Adipocyte (in vitro differentiated cells): ENCODE data around the gene PPP1R3E.

Experiments
- DNase-seq: peaks from one replicate; pipeline ENCODE4 v3.0.0-alpha.2; 2015; ENCODE audit warnings: low read depth
- H3K27me3 ChIP-seq: replicated peaks from 2 replicates; pipeline ENCODE4 v1.7.0; 2013; ENCODE audit warnings: mild to moderate bottlenecking, low read length, moderate library complexity; ENCODE audit not compliant: control insufficient read depth, insufficient read depth
- H3K36me3 ChIP-seq: 2 replicates; pipeline ENCODE4 v1.7.0; 2013; ENCODE audit warnings: low read length, mild to moderate bottlenecking, moderate library complexity; ENCODE audit not compliant: control insufficient read depth, insufficient read depth, severe bottlenecking
- H3K4me1 ChIP-seq: 2 replicates; pipeline ENCODE4 v1.7.0; 2013; ENCODE audit warnings: mild to moderate bottlenecking, low read length, moderate library complexity; ENCODE audit not compliant: control insufficient read depth, insufficient read depth
- H3K4me3 ChIP-seq: 2 replicates; pipeline ENCODE4 v1.7.0; 2013; ENCODE audit warnings: mild to moderate bottlenecking, low read length, moderate library complexity
- H3K9ac ChIP-seq: 2 replicates; pipeline ENCODE4 v1.7.0; 2013; ENCODE audit warnings: mild to moderate bottlenecking, low read length, moderate library complexity
- H3K9me3 ChIP-seq: 2 replicates; pipeline ENCODE4 v1.7.0; 2013; ENCODE audit warnings: mild to moderate bottlenecking, low read length, moderate library complexity; ENCODE audit not compliant: control insufficient read depth

PPP1R3E gene, protein sequence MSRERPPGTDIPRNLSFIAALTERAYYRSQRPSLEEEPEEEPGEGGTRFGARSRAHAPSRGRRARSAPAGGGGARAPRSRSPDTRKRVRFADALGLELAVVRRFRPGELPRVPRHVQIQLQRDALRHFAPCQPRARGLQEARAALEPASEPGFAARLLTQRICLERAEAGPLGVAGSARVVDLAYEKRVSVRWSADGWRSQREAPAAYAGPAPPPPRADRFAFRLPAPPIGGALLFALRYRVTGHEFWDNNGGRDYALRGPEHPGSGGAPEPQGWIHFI

DNA sequence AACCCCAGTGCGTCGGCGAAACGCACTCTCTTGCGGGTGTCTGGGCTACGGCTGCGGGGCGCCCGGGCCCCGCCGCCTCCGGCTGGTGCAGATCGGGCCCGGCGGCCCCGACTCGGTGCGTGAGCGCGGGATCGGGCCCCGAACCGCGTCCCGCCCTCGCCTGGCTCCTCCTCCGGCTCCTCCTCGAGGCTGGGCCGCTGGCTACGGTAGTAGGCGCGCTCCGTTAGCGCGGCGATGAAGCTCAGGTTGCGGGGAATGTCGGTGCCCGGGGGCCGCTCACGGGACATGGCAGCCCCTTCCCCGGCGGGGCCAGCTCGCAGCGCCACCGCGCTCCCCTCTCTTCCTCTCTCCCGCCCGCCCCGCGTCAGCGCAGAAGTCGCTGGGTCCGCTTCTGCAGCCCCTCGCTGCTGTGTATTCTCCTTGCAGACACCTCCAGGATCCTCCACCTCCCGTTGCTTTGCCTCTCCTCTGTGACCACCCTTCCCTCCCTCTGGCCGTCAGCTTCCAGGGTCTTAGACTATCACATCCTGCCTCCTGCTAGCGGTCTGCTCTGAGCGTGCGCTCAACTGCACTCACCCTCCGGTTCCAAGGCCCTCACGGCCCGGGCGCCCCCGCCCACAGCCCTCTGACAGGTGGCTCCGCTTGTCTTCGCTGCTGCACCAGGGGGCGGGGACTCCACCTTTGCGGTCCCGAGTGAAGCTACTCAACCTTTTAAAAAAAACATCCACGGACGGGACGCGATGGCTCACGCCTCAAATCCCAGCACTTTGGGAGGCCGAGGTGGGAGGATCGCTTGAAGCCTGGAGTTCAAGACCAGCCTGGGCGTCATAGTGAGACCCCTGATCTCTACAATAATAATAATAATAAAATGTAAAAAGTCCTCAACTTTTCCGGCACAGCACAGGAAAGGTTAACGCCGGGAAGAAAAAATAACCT, at the start of gene PPP1R3E:
PPP1R3E (minus strand) TSS at position 570 of the 936 bp plus-strand sequence; CDS start at position 287, 283 bp downstream.
- DNase-seq, result peak; percentile 83
- Histone ChIP-seq H3K4me1 (peaks cover 47% of the 10 kb centered on the region), H3K9ac (peak within 1 kb of the TSS; percentile 89), H3K9me3 (no peaks in the 10 kb centered on the region), H3K4me3 (peak within 1 kb of the TSS; percentile 81), H3K27me3 (no peaks in the 10 kb centered on the region), H3K36me3 (no peaks in the 10 kb centered on the region)

DNA sequence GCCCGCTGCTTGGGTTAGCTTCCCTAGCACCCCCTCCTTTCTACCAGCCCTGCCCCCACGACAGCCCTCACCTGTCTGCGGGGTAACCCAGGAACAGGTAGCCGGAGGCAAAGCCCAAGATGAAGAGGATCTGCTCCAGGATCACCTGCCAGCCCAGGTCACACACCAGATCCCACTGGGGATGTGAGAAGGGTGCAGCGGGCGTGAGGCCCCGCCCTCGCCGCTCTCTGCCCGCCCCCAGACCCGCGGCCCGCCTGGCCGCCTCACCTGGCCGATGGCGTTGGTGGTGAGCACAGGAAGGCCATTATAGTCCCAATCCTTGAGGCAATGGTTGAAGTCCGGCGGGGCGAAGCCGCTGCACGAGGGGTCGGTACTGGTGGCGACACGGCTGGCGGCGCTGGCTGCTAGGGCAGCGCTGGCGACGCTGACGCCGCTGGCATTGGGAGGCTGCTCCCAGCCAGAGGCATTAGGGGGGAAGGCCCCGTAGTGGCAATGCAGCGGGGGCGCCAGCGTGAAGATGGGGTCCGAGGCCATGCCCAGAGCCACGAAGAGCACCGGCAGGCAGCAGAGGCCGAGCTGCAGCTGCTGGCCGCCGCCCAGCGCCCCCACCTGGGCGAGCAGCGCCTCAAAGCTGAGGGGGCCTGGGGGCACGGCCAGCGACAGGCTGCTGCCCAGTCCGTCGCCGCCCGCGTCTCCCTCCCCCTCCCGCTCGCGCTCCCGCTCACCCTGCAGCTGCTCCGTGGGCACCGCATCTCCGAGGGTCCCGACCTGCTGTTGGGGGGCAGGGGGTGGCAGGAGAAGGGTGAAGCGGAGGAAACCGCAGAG, 49.2 kb upstream of the PPP1R3E start:
- Histone ChIP-seq H3K9ac (peak overlapping the region; percentile 46), H3K9me3 (no peaks in the 10 kb centered on the region), H3K36me3 (no peaks in the 10 kb centered on the region), H3K27me3 (peaks cover 32% of the 10 kb centered on the region), H3K4me1 (peaks cover 8% of the 10 kb centered on the region), H3K4me3 (peak overlapping the region; percentile 77)
- peak; percentile 47 for DNase-seq

DNA sequence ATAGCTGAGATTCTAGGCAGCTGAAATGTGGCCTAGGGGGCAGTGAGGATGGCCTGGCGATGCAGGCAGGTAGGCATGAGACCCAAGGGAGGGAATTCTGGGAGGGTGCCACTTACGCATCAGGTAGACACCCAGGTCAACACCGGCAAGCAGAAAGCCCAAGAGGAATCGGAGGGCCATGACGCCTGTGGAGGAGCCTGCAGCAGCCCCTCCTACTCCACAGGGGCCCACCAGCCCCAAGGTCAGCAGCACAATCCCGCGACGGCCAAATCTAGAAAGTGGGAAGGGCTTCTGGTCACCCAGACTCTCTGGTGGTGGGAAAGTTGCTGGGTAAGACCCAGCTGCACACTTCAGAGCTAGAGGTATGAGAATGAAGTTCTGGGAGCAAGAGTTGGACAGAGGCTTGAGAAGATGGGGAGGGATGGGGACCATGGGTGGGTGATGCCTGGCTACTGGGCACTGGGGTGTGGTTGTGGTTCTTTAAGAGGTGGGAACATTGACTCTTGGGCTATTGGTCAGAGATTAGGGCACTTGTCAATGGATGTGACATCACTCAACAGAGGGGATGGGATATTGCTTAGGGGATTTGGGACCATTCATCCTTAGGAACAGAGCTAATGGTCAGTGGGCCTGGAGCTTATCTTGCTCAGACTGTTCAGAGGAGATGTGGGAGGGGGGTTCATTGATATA, 46.6 kb upstream of the PPP1R3E start:
- Histone ChIP-seq H3K4me1 (peaks cover 8% of the 10 kb centered on the region), H3K36me3 (no peaks in the 10 kb centered on the region), H3K4me3 (no peak overlapping the region), H3K9me3 (no peaks in the 10 kb centered on the region), H3K27me3 (peaks cover 21% of the 10 kb centered on the region), H3K9ac (no peak overlapping the region)
- DNase-seq, result no peak

DNA sequence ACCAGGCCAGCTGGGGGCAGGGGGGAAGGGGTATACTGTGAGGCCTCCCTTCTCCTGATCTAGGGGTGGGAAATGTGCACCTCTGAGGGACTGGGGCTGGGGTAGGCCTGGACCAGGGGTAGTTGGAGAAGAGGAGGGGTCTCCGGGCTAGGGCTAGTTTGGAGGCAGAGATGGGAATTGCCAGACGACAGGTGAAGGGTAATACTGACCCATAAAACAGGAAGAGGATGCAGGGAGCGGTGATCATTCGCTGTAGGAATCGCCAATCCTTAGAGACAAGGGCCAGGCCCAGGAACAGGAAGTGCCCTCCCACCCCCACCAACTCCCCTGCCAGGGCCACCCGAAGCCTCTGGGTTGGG, 45.6 kb upstream of the PPP1R3E start:
- peaks cover 11% of the 10 kb centered on the region for H3K27me3 ChIP-seq
- H3K9me3 ChIP-seq, result no peaks in the 10 kb centered on the region
- H3K36me3 ChIP-seq, result no peaks in the 10 kb centered on the region
- no peak for DNase-seq
- H3K4me1 ChIP-seq, result peaks cover 7% of the 10 kb centered on the region
- no peak overlapping the region for H3K9ac ChIP-seq
- H3K4me3 ChIP-seq, result no peak overlapping the region

DNA sequence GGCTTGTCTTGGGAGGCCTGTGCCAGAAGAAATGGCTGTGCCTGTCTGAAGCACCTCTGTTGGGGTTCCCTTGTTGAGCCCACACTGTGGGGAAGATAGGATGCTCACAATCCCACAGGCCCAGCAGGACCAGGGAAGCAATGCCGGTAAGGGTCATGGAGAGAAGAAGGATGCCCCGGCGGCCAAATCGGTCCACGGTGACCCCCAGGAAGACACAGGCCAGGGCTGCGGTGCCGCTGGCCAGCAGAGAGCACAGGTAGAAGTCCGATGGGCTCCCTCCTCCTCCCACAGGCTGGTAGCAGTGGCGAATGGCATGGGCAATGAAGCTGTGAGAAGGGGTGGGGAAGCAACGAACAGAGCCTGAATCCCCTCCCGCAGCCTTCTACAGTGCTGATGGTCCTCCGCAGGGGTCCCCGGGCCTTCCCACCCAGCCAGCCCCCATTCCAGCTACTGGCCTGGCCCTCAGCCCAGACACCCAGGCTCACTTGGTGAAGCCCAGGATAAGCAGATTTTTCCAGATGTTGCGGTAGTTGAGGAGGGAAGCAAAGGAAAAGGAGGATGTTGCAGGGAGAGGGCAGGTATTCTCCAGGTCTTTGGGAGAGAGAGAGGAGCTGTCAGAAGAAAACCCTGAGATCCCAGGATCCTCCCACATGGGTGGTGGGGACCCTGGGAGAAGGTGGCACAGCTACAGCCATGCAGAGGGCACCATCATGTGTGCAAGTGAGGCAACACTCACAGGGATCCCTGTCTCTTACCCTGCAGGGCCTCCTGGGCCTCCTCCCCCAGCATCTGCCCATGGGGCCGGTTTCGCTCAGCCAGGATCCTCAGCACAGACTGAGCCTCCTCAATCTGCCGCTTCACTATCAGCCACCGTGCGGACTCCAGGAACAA, 45.0 kb upstream of the PPP1R3E start:
- H3K4me3 ChIP-seq, result no peak overlapping the region
- no peaks in the 10 kb centered on the region for H3K36me3 ChIP-seq
- H3K9ac ChIP-seq, result no peak overlapping the region
- H3K27me3 ChIP-seq, result peaks cover 9% of the 10 kb centered on the region
- no peak for DNase-seq
- H3K9me3 ChIP-seq, result no peaks in the 10 kb centered on the region
- peaks cover 3% of the 10 kb centered on the region for H3K4me1 ChIP-seq

DNA sequence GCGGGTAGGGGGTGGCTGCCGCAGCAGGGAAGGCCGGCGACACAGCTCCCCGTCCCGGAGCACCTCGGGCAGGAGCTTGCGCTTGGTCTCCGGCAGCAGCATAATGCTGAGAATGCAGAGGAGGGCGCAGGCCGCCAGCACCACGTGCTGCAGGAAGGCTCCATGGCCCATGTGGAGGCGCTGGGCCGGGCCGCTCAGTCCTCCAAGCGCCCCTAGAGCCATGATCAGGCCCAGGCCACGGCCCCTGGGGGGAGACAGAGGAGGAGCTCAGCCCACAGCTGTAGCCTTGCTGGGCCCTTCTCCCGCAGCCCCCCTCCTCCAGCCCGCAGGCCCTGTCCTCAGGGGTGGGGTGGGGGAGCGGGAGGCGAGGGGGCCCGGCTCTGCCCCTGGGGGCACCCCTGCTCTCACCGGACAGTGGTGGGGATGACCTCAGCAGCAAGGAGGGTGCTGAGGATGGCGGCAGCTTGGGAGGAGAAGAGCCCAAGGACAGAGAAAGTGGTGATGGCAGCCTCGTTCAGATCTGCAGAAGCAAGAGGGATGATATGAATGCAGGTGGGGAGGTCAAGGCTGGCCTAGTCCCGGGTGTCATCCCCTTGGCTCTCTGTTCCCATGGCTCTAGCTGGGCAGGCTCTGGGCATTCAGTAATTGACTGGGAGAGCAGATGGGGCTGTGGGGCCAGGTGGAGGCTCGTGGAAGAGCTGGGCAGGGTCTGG, 44.2 kb upstream of the PPP1R3E start:
- Histone ChIP-seq H3K4me3 (no peak overlapping the region), H3K9me3 (no peaks in the 10 kb centered on the region), H3K4me1 (no peaks in the 10 kb centered on the region), H3K9ac (no peak overlapping the region), H3K27me3 (peaks cover 13% of the 10 kb centered on the region), H3K36me3 (no peaks in the 10 kb centered on the region)
- no peak for DNase-seq

DNA sequence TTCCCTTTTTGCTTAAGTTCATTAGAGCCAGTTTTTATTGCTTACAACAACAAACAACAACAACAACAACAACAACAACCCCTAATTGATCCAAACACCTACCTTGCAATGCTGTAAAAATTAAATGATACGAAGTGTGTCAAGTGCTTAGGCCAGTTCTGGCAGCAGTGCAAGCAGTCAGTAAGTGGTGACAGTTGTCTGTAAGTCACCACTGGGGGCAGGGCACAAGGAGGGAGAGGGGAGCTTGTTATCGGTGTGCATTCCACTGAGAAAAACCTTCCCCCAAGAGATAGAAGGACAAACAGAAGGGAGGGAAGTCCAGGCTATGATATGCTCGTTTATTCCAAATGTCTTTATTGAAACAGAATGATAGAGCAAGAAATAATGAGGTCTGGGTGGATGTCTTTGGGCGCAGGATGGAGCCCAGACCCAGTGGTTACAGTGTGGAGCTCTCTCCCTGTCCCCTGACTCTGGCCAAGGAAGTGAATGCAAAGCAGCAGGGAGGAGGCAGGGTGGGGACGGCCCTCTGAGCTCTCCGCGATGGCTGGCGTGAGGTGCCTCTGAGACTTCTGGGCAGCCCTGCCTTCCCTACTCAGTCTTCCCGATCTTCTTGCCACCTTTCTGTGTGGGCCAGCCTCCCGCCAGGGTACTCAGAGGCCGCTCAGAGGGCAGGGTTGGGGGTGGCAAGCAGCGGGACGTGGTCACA, 43.5 kb upstream of the PPP1R3E start:
- H3K9ac ChIP-seq, result no peak overlapping the region
- no peak for DNase-seq
- no peaks in the 10 kb centered on the region for H3K36me3 ChIP-seq
- no peak overlapping the region for H3K4me3 ChIP-seq
- H3K9me3 ChIP-seq, result no peaks in the 10 kb centered on the region
- H3K4me1 ChIP-seq, result no peaks in the 10 kb centered on the region
- H3K27me3 ChIP-seq, result peaks cover 10% of the 10 kb centered on the region

DNA sequence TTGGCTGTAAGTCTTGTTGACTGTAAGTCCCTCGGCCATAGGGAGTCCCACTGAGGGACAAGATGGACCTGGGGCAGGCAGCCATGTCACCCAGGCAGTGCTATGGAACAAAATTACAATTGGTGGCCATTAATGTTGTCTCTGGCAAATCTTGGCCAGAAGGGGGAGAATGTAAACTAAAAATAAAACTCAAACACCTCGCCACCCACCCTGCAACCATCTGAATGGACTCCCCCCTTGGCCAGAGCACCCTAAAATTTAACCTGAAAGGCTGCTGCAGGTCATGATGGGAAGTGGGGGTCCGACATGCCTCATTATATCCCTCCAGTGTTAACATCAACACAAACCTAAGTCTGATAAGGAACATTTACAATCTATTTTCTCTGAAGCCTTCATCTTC, 41.8 kb upstream of the PPP1R3E start:
- H3K4me1 ChIP-seq, result no peaks in the 10 kb centered on the region
- peaks cover 9% of the 10 kb centered on the region for H3K27me3 ChIP-seq
- H3K36me3 ChIP-seq, result no peaks in the 10 kb centered on the region
- DNase-seq, result no peak
- H3K4me3 ChIP-seq, result no peak overlapping the region
- H3K9ac ChIP-seq, result no peak overlapping the region
- H3K9me3 ChIP-seq, result peaks cover 8% of the 10 kb centered on the region

DNA sequence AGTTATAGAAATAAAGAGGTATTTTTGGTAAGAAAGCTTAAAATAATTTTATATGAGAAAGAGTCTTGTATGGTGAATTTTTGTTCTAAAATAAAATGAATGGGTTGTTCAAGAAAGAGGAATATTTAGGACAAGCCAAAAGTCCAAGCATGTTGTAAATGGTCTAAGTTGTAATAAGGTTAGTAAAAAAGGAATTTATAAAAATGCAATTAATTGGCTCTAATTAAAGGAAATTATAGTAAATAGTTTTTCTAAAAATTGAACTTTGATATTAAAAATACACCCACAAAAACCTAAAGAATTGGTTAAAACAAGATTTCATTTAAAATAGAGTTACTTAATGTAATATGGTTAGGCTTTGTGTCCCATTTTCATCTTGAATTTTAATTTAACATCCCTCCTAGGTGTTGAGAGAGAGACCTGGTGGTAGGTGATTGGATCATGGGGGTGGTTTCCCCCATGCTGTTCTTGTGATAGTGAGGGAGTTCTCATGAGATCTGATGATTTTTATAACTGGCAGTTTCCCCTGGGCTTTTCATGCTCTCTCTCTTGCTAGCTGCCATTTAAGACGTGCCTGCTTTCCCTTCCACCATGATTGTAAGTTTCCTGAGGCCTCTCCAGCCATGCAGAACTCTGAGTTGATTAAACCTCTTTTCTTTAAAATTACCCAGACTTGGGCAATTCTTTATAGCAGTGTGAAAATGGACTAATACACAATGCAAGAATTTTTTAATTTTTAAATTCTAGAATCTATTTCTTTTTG, 37.0 kb upstream of the PPP1R3E start:
- H3K4me3 ChIP-seq, result no peak overlapping the region
- H3K4me1 ChIP-seq, result no peaks in the 10 kb centered on the region
- DNase-seq, result no peak
- H3K9me3 ChIP-seq, result peaks cover 17% of the 10 kb centered on the region
- no peak overlapping the region for H3K9ac ChIP-seq
- no peaks in the 10 kb centered on the region for H3K36me3 ChIP-seq
- H3K27me3 ChIP-seq, result peaks cover 4% of the 10 kb centered on the region
